ENCODE data around the gene TSG101.
A peak's percentile ranks its signal among the peaks of the same experiment; 100 is the strongest.

TSG101 gene

GRCh38 chr11:18526521-18527296, at the start of gene TSG101:
TSG101 (minus strand) TSS chr11:18526942; CDS start chr11:18526816, 126 bp downstream.
- peak; percentile 91 for DNase-seq

DNA sequence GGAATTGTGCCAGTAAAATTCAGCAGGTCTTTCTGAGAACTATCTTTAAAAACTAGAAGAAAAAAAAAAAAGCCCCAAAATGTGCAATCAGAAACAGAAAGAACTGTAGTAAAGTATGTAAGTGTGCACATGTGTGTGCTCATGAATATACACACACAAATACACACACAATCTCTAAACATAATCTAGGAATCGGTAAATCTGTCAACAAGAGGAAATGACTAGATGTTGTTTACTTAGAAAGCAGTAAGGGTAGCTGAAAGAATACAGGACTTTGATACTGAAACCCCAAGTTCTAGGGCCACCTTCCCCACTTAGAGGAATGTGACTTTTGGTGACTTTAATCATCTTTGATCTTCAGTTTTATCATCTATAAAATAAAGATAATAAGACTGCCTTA, 48.6 kb upstream of the TSG101 start:
- DNase-seq = no peak

DNA sequence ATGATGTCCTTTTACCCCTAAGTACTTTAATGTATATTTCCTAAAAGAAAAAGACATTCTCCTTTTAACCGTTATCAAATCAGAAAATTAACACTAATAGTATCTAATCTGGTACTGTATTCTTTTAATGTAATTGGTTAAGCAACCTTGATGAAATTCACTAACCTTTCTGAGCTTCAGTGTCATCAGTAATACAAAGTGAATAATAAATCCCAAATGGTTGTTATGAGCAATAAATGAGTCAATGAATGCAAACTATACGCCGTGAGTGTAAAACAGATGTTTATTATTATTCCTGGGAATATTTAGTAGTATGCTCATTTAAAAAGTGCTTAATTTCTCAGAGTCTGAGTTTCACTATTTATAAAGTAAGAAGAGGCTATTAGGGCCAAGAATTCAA, 40.3 kb upstream of the TSG101 start:
- DNase-seq = peak; percentile 79

- peak; percentile 36 for DNase-seq
Observed at GRCh38 chr11:18566406-18566805, 39.7 kb upstream of the TSG101 start.

DNA sequence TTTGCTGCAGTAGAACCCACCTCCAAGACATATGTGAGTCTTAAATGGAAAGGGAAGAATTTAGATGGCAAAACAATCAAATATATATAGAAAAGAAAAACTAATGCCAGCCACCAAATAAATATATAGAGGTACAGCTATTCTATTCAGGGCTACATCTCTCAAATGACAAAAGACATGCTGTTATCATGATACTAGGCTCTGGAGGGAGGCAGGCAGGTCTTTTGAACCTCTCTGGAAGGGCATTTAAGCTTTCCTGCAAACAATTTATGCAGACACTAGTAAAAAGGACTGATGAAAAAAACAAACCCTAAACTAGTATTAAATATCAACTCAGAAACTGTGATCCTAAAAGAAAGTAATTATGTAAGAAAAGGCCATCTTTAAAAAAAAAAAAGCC, 37.4 kb upstream of the TSG101 start:
- DNase-seq = no peak

- DNase-seq = peak; percentile 41
Observed at GRCh38 chr11:18563090-18563730, 36.5 kb upstream of the TSG101 start.

DNA sequence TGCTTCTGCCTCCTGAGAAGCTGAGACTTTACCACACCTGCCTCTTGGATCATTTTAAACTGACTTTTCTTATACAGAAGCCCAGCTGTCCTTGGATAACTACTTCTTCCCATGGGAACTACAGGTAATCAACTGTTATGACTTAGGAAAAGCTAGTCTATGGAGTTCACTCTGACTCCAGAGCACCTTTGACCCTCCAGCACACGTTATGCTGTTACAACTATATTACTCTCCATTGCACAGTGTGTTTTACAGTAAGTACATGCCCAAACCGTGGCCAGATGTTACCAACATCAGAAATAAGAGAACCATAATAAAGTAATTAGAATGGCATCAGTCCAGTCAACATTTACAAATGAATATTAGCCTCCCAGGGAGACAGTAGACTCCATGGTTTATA, 21.3 kb upstream of the TSG101 start:
- DNase-seq = no peak

GRCh38 chr11:18540207-18541009, 13.7 kb upstream of the TSG101 start:
- DNase-seq = peak; percentile 35

GRCh38 chr11:18536209-18536608, 9.5 kb upstream of the TSG101 start:
- DNase-seq = no peak

- no peak for DNase-seq
Observed at GRCh38 chr11:18534245-18534644, 7.5 kb upstream of the TSG101 start.

DNA sequence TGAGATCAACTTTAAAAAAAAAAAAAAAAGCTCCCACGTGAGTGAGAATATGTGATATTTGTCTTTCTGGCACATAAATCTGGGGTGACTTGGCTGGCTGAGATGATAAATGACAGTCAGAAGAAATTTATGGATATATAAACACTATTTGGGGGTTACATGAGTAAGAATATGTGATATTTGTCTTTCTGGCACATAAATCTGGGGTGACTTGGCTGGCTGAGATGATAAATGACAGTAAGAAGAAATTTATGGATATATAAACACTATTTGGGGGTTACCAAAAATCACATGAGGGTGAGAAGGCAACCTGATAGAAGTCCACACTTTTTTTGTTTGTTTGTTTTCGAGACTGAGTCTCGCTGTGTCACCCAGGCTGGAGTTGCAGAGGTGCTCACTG, 6.6 kb upstream of the TSG101 start:
- no peak for DNase-seq

DNA sequence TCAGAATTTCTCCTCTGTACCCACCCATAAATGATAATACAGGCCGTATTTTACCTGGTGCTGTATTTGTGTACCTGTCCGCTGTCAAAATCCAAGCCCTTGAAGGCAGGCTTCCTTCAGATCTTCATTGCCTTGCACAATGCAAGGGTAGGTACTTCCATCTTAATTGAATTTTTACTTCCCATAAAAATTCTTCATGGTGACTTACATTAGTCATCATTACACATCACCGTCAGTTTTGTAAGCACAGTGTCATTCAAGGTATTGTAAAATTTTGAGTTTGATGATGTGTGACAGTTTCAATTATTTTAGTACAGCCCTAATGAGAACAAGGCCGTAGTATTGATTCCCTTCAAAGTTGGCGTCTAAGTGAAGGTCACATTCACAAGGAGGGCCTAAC, 770 bp upstream of the TSG101 start:
- DNase-seq = peak; percentile 59

DNA sequence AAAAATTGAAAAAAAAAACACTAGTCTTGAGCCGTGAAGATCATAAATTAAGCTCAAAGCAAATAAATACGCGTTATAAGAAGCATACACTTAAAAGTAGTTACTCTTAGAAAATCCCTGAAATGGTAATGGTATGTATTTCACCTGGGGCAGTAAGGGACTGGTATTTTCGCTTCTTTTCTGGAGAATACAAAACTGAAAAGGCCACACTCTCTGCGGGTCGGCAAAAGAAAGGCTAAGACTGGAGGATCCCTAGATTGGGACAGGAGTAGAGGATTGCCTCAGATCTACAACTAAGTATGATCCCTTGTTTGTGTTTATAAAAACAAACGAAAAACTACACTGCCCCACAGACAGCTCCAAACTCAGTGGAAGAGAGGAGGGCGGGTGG, 617 bp downstream of the TSG101 start:
- peak; percentile 3 for DNase-seq

DNA sequence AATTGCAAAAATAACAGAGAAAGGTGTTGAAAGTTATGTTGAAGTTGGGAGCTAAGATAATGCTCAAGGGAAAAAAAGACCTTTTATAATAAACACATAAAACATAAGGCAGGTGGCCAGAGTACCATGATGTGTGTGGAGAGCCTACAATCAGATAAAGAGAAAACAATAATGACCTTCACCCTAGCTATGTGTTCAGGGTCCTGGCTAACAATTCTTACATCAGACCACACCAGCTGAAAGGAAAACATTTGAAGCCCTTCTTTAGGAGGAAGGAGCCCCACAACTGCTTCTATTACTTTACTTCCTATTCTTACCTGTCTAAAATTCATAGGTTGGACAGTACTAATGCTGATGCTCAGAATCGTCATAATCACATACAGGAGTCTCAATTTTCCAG, 2.5 kb downstream of the TSG101 start:
- no peak for DNase-seq

- no peak for DNase-seq
Observed at GRCh38 chr11:18523084-18523483, 3.7 kb downstream of the TSG101 start.

GRCh38 chr11:18522388-18522787, 4.4 kb downstream of the TSG101 start:
- DNase-seq = no peak

DNA sequence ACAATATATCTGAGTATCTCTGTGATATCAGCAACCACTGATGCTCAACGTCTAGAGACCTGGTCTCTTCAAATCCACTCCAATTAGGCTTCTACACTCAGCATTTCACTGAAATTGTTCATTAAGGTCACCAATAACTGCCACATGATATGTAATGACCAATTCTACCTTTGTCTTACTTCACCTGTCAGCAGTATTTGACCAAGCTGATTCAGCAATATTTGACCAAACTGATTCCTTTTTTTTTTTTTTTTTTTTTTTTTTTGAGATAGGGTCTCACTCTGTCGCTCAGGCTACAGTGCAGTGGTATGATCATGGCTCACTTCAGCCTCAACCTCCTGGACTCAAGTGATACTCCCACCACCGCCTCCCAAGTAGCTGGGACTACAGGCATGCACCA, 5.6 kb downstream of the TSG101 start:
- DNase-seq = no peak

- no peak for DNase-seq
Observed at GRCh38 chr11:18502352-18502751, 24.4 kb downstream of the TSG101 start.

GRCh38 chr11:18501629-18502028, 25.1 kb downstream of the TSG101 start:
- no peak for DNase-seq

- DNase-seq = no peak
Observed at GRCh38 chr11:18498039-18498438, 28.7 kb downstream of the TSG101 start.

DNA sequence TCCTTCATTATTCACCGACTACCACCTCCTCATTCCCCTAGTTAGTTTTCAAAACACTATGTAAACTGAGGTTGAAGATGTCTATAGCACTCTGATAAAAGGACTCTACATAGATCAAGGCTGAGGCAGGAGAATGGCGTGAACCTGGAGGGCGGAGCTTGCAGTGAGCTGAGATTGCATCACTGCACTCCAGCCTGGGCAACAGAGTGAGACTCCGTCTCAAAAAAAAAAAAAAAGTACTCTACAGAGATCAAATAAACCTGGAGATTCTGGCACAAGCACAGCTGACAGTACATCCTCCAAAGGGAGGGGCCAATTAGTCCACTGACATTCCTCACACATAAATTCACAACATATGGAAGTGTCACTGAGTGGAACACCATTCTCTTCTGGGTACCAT, 31.0 kb downstream of the TSG101 start:
- no peak for DNase-seq

- DNase-seq = no peak
Observed at GRCh38 chr11:18495271-18495670, 31.5 kb downstream of the TSG101 start.

GRCh38 chr11:18493310-18493709, 33.4 kb downstream of the TSG101 start:
- DNase-seq = no peak

DNA sequence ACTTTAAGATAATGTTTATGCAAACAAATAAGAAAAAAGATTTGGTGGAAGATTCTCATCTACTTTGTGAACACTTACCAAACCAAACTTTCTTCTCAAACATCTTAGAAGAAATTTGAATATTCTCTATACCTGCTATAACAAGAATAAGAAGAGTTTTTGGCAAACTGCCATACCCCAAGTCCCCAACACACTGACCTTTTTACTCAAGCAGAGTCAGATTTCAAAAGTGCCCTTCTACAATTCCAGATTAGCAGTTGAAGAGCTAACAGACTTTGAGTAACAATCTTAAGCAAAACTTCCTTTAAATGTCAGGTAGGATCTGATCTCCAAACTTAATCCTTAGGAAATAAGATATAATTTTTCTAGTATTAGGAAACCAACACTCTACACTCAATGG, 33.9 kb downstream of the TSG101 start:
- no peak for DNase-seq
